GF-D8 (cell line): ENCODE measurements around the gene ABCC3.

Experiments used
- DNase-seq: peaks from one replicate; lab custom pipeline; 2025; lab: John Stamatoyannopoulos, UW

ABCC3 gene

GRCh38 chr17:50604513-50604912 lies 30.2 kb upstream of the ABCC3 start:
- no peak for DNase-seq

DNA sequence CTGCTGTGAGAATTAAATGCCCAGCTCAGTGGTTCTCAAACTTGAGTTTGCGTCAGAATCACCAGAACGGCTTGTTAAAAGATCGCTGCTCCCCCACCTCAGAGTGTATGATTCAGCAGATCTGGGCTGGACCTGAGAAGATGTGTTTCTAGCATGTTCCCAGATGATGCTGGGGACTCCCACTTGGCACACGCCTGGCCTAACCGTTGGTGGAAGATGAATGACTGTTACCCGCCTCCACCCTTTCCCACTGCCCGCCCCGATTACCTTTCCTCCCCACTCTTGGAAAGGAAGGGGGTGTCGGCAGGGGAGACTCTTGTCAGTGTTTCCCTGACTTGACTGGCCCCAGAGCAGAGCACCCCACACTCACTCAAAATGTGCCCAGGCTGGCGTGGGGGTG lies 29.3 kb upstream of the ABCC3 start:
- DNase-seq = no peak

GRCh38 chr17:50607522-50608175 lies 27.0 kb upstream of the ABCC3 start:
- DNase-seq = no peak

DNA sequence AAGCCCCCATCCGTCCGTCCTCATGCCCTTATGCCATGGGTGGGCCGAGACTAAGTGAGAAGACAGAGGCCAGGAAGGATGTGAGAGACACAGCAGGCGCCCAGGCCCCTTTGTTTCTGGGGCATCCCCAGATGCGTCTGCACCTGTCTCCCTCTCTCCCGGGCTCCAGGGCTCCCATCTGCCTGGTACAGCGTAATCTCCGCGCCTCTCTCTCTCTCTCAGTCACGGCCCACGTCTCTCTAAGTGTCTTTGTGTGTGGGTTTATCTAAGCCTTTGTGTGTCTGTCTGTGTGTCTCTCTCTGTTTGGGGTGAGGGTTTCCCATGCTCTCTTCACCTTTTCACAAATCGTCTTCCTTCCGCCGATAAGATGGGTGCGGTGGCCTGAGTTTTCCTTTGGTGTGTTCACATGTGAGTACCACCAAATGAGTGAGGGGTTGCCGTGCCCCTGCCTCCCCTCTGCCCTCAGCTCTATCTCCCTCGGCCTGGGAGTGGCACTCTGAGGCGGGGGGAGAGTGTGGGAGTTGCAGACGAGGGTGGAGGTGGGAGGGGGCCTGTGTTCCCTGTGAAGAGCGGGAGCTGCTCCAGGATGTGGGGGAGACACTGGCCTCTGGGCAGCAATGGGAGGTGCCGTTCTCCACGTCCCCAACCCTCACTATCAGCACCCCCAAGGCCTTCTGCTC lies 25.8 kb upstream of the ABCC3 start:
- no peak for DNase-seq

DNA sequence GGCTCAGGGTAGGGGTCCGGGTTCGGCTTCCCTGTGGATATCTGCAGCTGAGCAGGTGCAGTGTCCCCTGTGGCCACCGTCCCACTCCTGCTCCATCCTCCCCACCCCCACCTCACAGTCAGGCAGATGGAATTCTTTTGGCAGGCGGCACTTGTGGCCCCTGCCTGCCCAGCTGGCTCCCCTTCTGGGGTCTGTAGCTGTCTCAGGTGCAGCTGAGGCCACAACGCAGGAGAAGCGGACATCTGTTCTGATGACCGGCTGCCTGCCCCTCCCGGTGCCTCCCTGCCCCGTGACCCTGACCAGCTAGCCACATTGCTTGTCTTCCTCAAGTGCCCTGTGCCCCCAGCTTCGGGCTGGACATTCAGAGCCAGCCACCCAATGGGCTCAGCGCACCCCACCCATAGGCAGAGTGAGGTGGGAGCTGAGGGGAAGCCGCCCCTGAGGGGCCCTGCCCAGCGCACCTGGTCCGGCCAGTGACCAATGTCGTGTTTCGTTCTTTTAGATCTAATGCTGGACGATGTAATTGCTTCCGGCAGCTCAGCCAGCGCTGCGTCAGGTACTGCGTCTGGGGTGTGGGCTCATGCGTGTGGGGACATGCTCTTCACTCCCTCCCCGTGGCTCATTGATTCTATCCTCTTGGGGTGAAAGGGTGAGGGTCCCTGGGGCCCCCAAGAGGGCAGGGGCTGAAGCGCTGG lies 25.2 kb upstream of the ABCC3 start:
- no peak for DNase-seq

- DNase-seq = no peak
Observed at GRCh38 chr17:50611634-50612033, 23.0 kb upstream of the ABCC3 start.

DNA sequence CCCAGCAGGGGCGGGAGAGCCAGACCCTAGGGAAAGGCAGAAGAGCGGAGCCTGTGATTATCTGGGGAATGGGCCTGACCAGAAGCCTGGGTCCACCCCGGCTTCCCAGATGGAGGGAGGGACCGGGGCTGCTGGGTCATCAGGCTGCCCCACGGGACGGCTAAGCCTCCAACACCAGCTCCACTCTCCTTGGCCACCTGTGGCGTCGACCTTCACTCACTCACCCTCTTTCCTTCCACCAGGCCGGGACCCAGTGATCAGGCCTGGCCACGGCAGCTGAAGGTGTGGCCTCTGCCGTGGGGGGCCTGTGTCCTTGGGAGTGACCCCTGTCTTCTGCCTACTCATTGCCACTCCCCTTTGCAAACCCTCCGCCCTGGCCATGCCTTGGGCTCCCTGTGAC lies 22.4 kb upstream of the ABCC3 start:
- DNase-seq = no peak

- DNase-seq = no peak
Observed at GRCh38 chr17:50613007-50613992, 21.4 kb upstream of the ABCC3 start.

DNA sequence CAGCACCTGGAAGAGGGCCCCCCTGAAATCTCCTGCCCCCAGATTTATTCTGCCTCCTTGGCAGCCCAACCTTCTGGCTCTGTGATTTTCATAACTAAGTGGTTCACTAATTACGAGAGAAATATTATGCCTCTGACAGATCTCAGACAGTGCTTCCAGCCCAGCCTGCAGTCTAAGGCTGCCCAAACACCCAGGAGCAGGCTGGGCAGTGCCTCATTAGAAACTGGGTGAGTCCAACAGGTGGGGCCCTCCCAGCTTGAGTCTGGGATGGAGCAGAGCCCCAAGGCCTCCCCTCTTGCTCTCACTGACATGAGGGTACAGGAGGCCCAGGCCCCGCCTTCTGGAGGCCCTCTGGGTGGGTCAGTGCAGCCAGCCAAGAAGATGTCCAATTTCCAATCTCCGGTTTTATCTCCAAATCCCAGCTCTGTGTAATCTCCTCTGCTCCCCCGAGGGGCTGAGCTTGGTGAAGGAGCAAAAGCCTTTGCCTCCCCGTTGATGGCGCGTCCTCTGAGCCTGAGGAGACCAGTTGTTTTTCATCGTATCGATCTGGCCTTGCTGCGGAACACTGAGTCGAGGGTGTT lies 20.1 kb upstream of the ABCC3 start:
- DNase-seq = no peak

DNA sequence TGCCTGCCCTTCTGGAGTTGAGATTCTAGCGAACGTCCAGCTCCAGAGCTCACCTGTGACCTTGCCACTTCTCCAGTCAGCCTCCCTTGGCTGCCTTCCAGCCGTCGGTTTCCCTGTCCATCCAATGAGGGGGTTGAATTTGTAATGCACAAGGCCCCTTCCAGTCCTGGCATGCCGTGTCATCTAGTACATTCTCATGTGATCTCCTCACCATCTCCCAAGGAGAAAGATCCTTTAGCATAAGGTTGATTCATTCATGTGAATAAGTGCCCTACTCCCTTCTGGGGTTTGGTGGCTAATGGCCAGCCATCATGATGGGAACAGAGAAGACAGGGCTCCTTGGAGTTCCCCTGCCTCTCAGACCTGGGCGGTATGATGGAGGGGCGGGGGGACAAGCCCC lies 18.9 kb upstream of the ABCC3 start:
- DNase-seq = no peak

DNA sequence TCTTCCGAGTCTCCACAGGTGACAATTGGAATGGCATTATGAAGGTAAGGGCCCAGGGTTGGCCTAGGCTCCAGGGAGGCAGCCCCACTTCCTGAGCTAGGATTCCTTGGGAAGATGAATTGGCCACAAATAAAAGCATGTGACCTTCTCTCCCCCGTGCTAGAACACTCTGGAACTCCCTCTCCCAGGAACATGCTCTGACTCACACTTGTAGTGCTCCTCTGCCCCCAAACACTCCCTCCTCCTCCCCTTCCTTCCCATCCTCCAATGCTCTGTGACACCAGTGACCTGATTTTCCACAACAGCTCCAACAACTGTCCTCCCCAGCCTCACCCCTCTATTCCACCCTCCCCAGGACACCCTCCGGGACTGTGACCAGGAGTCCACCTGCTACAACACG lies 16.4 kb upstream of the ABCC3 start:
- DNase-seq = no peak

GRCh38 chr17:50618941-50619340 lies 15.7 kb upstream of the ABCC3 start:
- no peak for DNase-seq

DNA sequence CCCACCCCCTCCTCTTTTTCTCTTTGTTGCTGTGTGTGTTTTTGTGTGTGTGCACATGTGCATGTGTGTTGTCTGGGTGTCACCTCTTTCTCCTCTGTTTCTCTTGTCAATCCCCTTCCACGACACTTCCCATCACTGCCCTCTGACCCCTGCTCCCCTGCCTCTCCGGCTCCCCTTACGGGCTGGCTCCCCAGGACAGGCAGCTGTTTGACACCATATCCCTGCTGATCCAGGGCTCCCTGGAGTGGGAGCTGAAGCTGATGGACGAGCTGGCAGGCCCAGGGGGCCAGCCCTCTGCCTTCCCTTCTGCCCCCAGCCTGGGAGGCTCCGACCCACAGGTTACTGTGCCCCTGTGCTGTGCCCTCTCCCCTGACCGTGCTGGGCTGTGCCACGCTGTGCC lies 15.2 kb upstream of the ABCC3 start:
- DNase-seq = no peak

DNA sequence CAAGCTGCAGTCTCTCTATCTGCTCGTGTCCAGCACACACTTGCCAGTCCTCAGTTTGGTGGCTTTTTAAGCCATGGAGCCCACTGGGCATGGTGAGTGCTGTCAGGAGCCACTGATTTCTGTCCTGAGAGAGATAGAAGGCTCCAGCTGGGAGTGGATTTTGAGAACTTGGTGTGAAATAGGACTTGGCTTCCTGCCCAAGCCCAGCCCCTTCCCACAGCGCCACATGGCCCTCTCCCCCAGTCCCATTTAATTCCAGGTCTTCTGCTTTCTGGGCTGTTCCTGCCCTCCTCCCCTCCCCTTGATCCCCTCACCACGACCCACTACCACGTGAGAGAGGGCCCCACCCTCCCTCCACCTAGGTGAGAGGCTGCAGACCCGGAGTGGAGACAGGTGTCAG lies 14.4 kb upstream of the ABCC3 start:
- no peak for DNase-seq

DNA sequence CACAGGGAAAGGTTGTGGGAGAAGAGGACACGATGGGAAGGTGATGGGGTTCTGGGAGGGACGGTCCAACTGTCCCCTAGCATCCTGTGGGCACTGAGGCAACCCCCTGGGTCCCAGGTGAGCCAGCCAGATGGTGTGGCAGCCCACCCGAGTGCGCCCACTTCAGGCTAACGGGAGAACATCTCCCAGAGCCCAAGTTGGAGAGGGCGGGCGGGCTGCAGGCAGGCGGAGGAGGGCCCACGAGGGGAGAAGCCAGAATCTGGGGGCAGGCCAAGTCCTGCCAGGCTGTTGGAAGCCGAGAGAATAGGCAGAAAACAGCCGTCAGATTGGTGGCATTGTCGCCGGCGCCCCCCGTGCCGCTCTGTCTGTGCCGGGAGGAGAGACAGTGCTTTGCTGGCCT lies 13.8 kb upstream of the ABCC3 start:
- no peak for DNase-seq

DNA sequence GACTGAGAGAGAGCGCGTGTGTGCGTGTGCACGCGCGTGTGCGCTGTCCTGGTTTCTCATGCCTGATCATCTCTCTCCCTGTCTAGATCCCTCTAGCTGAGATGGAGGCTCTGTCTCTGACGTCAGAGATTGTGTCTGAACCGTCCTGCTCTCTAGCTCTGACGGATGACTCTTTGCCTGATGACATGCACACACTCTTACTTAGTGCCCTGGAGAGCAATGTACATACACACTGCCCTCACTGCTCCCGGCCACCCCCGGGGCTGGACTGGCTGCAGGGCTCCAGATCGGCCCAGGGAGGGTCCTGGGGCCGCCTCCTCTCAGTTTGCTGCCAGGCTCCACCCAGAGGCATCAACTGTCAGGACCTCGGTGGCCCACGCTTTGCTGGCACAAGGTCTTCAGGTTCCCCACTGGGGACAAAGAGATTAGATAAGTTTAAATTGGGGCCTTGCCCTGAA lies 13.1 kb upstream of the ABCC3 start:
- DNase-seq = no peak

- DNase-seq = no peak
Observed at GRCh38 chr17:50624321-50624934, 10.3 kb upstream of the ABCC3 start.

GRCh38 chr17:50625032-50625871 lies 9.4 kb upstream of the ABCC3 start:
- DNase-seq = no peak

DNA sequence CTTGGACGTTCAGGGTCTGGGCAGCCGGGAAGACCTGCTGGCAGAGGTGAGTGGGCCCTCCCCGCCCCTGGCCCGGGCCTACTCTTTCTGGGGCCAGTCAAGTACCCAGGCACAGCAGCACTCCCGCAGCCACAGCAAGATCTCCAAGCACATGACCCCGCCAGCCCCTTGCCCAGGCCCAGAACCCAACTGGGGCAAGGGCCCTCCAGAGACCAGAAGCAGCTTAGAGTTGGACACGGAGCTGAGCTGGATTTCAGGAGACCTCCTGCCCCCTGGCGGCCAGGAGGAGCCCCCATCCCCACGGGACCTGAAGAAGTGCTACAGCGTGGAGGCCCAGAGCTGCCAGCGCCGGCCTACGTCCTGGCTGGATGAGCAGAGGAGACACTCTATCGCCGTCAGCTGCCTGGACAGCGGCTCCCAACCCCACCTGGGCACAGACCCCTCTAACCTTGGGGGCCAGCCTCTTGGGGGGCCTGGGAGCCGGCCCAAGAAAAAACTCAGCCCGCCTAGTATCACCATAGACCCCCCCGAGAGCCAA lies 8.6 kb upstream of the ABCC3 start:
- peak; percentile 19 for DNase-seq
